Measurements from ENCODE around the gene DCBLD2.

DNA sequence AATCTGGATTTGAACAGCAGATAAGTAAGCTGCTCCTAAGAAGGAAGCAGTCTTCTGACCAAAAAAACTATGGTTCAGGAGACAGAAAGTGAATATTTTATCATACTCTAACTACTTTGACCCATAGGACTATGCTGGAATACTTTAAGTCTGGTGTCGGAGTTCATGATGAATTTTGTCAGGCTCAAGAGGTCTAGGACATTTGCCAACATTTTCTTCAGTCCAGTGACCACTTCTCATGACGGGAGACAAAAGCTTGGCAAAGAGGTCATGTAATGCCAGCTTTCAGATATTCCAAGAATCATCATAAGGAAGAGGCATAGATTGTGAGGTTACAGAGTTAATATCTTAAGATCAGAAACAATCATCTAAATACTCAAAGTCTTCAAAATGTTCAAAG lies 20.5 kb upstream of the DCBLD2 start:
- TF ChIP-seq, protein P1, sequence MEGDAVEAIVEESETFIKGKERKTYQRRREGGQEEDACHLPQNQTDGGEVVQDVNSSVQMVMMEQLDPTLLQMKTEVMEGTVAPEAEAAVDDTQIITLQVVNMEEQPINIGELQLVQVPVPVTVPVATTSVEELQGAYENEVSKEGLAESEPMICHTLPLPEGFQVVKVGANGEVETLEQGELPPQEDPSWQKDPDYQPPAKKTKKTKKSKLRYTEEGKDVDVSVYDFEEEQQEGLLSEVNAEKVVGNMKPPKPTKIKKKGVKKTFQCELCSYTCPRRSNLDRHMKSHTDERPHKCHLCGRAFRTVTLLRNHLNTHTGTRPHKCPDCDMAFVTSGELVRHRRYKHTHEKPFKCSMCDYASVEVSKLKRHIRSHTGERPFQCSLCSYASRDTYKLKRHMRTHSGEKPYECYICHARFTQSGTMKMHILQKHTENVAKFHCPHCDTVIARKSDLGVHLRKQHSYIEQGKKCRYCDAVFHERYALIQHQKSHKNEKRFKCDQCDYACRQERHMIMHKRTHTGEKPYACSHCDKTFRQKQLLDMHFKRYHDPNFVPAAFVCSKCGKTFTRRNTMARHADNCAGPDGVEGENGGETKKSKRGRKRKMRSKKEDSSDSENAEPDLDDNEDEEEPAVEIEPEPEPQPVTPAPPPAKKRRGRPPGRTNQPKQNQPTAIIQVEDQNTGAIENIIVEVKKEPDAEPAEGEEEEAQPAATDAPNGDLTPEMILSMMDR (IDR thresholded peaks at IDR 0.05; ENCODE audit: poor library complexity) = no peak
- no peak for TF ChIP-seq EZH2 (IDR thresholded peaks at IDR 0.05; ENCODE audit: borderline replicate concordance)

Measured in hepatocyte (in vitro differentiated cells).